ENCODE data around the gene CTSS.

The CTSS gene

DNA sequence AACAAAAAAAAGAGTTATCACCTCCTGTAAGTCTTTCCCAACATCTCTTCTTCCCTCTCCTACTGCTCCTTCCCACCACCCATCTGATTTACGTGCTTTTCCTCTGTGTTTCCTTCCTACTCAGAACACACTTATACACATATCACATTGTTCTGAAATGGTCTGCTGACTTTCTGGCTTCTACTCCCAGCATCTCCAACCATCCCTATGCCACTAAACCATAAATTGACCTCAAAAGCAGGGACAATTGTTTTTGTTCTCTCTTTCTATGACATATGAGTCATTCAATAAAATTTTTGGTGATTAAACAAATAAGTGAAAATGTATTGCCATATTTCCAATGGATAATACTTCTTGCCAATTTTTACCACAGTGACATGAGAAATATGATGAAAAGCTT is 76.8 kb downstream of the CTSS start:
- Histone ChIP-seq H3K27me3 (ENCODE audit: insufficient read depth, insufficient read length) (no peaks in the 10 kb centered on the region), H3K4me1 (ENCODE audit: insufficient read depth, insufficient read length) (no peaks in the 10 kb centered on the region), H3K9ac (ENCODE audit: insufficient read length, low read depth) (no peak overlapping the region), H3K9me3 (ENCODE audit: insufficient read depth, low read length) (no peaks in the 10 kb centered on the region), H3K36me3 (ENCODE audit: insufficient read depth, insufficient read length, low read length) (peaks cover 53% of the 10 kb centered on the region), H3K4me3 (ENCODE audit: insufficient read length, low read depth) (no peak overlapping the region)
- no peak for TF ChIP-seq SUZ12 (IDR thresholded peaks at IDR 0.05; ENCODE audit: extremely low read depth, insufficient read depth, insufficient read length)
- TF ChIP-seq ZNF274 (IDR thresholded peaks at IDR 0.05; ENCODE audit: low read depth, low read length), result no peak
- DNase-seq (ENCODE audit: low read depth, low spot score), result no peak

DNA sequence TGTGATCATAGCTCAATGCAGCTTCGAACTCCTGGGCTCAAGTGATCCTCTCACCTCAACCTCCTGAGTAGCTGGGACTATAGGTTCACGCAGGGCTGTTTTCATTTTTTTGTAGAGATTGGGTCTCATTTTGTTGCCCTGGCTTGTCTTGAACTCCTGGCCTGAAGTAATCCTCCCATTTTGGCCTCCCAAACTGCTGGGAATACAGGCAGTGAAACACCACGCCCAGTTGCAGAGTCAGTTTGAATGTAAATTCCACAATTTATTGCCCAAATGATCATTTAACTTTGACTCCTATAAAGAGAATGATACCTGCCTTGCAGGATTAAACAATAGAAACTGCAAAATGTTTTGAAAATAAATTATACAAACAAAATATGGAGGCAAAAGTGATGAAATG is 79.3 kb downstream of the CTSS start:
- Histone ChIP-seq H3K9ac (ENCODE audit: insufficient read length, low read depth) (no peak overlapping the region), H3K9me3 (ENCODE audit: insufficient read depth, low read length) (no peaks in the 10 kb centered on the region), H3K27me3 (ENCODE audit: insufficient read depth, insufficient read length) (no peaks in the 10 kb centered on the region), H3K36me3 (ENCODE audit: insufficient read depth, insufficient read length, low read length) (peaks cover 32% of the 10 kb centered on the region), H3K4me3 (ENCODE audit: insufficient read length, low read depth) (no peak overlapping the region), H3K4me1 (ENCODE audit: insufficient read depth, insufficient read length) (no peaks in the 10 kb centered on the region)
- TF ChIP-seq YY1 (IDR thresholded peaks at IDR 0.05; ENCODE audit: insufficient read depth, insufficient read length) (no peak), ZNF274 (IDR thresholded peaks at IDR 0.05; ENCODE audit: low read depth, low read length) (no peak), SUZ12 (IDR thresholded peaks at IDR 0.05; ENCODE audit: extremely low read depth, insufficient read depth, insufficient read length) (no peak)
- DNase-seq (ENCODE audit: low read depth, low spot score), result no peak

DNA sequence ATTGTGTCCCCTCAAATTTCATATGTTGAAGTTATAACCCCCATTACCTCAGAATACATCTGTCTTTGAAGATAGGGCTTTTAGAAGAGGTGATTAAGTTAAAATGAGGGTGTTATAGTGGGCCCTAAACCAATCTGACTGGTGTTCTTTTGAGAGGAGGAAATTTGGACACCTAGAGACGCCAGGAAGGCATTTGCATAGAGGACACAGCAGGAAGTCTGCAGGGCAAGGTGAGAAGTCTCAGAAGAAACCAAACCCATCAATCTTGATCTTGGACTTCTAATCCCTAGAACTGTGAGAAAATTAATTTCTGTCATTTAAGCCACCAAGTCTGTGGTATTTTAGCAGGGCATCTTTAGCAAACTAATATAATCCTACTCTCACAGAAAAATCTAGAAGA is 81.7 kb downstream of the CTSS start:
- no peak for DNase-seq (ENCODE audit: low read depth, low spot score)

More for the DNA sequence above, 81.7 kb downstream of the CTSS start:
- H3K27me3 ChIP-seq (ENCODE audit: insufficient read depth, insufficient read length), result no peaks in the 10 kb centered on the region
- H3K9me3 ChIP-seq (ENCODE audit: insufficient read depth, low read length), result no peaks in the 10 kb centered on the region
- no peak overlapping the region for H3K9ac ChIP-seq (ENCODE audit: insufficient read length, low read depth)
- no peak overlapping the region for H3K4me3 ChIP-seq (ENCODE audit: insufficient read length, low read depth)
- TF ChIP-seq ZNF274 (IDR thresholded peaks at IDR 0.05; ENCODE audit: low read depth, low read length), result no peak
- no peak for TF ChIP-seq YY1 (IDR thresholded peaks at IDR 0.05; ENCODE audit: insufficient read depth, insufficient read length)
- TF ChIP-seq SUZ12 (IDR thresholded peaks at IDR 0.05; ENCODE audit: extremely low read depth, insufficient read depth, insufficient read length), result no peak
- H3K36me3 ChIP-seq (ENCODE audit: insufficient read depth, insufficient read length, low read length), result peaks cover 22% of the 10 kb centered on the region
- H3K4me1 ChIP-seq (ENCODE audit: insufficient read depth, insufficient read length), result no peaks in the 10 kb centered on the region

Measured in NT2/D1 (cell line).